Ureter (tissue), 1 donor: Measurements from ENCODE around the gene SHISA6. TPM values are rescaled to one million over a fixed set of nuclear protein-coding genes. Genes with fewer than 3 reads are reported as not detected.
"Not testable (repeated sequence)": the region's sequence is repeated elsewhere in the genome, so short reads cannot be mapped to it uniquely, and the experiment has no call there.

Experiments
- DNase-seq: peaks from one replicate; pipeline ENCODE4 v3.0.0-alpha.2; 2020; ENCODE audit warnings: low spot score
- total RNA-seq: library from RNA; stranded (reverse); gene quantifications from one replicate; pipeline ENCODE4 v1.2.4, GENCODE V29; 2023
- donor health status: DM: yes; HTN: yes; CAD: no.

Gene SHISA6
- total RNA-seq, 1 donor from 2014 or later, result 5.4 TPM

DNA sequence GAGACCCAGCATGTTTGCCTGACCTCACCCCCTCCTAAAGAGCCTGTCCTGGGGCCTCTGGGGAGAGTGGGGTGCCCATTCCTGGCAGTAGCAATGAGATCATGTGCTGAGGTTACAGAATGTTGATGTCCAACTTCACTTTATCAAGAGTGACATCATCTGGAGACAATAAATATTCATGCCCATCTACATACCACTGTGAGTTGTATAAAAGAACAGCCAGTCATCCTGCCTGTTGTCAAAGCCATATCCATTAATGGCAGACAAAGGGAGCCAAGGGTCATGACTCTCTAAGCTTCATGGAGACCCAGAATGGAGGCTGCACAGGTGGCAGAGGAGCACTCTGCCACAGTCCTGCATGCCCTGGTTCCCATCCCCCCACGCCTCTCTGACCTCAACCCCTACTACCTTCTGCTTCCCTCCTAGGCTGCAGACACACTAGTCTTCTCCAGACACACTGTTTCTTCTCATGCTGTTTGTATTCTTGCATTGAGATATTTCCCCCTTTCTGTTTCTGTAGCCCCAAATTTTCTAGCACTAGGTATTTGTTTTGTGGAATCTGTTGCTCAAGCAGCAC is 27.1 kb downstream of the SHISA6 start:
- DNase-seq, result no peak

DNA sequence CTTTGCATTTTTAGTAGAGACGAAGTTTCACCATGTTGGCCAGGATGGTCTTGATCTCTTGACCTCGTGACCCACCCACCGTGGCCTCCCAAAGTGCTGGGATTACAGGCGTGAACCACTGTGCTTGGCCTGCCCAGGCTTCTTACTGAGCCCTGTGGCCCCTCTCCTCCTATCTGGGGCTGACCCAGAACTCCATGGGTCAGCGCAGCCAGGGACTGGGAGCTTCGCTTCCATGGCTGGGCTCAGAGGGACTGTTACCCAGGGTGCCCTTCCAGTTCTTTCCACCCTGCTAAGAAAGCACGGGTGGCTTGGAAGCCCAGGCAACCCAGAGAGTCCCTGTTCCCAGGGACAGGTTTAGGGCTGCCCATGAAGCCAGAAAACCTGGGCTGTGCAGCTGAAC is 28.2 kb downstream of the SHISA6 start:
- DNase-seq, result no peak

DNA sequence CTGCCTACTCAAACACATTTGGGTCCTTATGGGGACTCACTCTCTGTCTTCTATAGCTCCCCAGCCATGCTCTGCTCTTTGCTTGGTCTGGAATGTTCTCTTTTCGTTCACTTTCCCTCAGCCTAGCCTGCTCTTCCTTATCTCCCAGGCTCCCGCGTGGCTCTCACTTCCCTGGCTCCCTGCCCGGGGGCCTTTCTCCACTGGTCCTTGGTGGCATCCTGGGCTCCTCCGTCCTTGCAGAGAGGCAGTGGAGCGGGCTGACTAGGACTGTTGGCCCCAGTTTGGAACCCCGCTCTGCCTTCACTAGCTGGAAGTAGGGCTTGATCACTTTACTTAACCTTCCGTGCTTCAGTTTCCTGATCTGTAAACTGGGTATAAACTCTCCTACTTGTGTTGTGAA is 31.2 kb downstream of the SHISA6 start:
- no peak for DNase-seq

DNA sequence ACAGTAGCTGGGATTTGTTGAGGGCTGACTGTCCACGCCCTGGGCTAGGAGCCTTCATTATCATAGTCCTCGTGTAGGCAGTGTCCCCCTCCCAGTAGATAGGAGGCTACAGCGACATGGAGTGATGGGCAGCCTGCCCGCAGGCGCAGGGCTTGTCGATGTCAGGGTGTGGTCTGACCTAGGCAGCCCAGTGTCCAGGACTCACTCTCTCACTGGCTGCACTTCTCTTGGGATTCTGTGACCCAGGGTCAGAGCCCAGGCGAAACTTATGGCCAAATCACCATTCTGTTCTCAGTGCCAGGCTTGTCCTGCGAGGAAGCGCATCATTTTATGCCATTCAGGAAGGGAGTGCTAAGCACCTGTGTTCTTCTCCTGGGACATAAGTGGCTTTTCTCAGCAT is 32.6 kb downstream of the SHISA6 start:
- DNase-seq, result no peak

DNA sequence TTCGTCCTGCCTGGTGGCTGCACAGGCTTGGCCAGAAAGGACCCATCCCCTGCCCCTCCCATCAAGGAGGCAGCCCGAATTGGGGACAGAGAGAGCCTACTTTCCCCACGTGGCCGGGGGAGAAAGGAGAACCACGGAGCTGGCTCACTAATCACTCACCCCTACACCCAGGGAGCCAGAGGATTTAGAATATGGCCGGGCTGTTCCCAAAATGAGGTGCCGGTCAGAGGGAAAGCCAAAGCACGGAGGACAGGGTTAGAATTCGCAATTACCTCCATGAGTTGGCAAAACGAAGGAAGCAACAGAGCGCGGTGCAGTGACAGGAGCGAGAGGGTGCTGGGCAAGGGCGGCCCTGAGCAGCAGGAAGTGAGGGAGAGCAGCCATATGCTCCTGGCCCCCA is 33.1 kb downstream of the SHISA6 start:
- DNase-seq, result no peak

DNA sequence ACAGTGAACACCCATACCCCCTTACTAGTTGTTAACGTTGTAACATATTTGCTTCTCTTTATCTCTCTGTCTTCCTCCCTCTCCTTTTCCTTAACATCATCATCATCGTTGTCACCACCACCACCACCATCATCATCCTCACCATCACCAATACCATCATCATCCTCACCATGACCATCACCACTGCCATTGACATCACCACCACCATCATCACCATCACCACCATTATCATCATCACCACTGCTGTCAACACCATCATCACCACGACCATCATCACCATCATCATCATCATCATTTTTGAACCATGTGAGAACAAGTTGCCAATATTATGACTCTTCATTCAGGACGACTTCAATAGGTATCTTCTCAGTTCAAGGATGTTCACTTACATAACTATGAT is 35.5 kb downstream of the SHISA6 start:
- DNase-seq, result no peak

DNA sequence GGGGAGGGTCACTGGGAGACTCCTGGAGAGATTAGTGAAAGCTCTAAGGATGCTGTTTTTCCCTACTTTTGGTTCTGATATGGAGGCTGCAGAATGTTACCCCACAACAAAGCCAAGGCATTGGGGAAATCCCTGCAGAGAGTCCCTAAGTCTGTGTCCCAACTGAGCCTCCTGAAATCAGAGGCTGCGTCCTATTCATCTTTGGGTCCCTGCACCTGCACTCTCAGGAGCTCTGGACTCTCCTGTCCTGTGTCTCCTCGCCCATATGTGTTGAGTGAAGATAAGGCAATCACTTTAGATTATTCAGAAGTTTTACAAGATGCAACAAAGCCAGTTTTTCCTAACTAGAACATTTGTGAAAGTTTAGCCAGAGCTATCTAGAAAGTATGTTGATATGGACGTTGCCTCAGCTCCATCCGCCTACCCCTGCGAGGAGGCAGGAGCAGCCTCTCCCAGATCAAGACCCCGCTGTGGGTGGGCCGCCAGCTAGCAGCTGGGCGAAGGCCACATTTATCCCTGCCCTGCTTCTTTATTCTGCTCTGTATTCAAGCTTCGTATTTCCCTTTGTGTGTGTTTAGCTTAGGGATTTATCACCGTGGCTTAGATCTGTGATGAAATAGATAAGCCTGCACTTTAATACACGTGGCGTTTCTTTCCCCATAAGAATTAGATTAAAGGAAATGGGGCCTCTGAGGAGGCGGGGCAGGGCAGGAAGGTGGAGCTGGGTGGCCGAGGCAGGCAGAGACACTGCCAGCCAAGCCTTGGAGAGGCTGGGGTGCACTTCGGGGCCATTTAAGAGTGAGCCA is 37.4 kb downstream of the SHISA6 start:
- DNase-seq, result no peak

DNA sequence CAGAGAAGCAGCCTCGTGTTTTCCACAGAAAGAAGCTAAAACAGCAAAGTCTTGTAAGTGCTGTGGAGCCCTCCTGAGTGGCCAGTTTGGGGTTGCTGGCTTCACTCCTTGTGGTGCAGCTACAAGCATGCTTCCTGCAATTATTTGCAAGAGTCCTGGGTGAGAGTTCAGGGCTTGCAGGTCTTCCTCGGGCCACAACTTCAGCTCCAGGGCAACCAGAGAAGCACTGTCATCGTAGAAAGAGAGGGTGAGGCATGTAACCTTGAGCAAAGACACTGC is 37.9 kb downstream of the SHISA6 start:
- no peak for DNase-seq

DNA sequence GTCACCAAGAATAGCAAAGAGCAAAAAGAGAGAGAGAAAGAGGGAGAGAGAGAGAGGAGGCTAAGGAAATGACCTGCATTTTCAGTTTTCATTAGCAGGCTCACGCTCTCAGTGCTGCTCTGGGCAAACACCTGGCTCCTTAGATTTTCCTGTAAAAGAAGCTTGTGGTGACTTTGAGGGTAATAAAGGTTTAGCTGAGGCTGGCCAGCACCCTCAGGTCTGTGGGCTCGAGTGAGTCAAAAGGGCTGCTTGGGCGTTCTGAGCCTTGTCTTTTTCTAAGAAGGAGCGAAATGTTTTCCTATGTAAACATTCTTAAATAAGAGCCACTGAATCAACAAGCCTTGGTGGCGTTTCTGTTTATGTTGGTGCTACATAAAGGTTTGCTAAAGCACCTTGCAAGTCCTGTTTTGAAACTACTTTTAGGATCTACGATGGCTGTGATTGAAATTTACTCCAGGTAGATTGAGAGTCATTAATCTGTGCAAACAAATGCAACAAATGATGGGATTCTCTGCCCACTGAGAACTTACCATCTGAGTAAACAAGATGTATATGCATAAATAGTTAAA is 38.8 kb downstream of the SHISA6 start:
- DNase-seq, result no peak

DNA sequence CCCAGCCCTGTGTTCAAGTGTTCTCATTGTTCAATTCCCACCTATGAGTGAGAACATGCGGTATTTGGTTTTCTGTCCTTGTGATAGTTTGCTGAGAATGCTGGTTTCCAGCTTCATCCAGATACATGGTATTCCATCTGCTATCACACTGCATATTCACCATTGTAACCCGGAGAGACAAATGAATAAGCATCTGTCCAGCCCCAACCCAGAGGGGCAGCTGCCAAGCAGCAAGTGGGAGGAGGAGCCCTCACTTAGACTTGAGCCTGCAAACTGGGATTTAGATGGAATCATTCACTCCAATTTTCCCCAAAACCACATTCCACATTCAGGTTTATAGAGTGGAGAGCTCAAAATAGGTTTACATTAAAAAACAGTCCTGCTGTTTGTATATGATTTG is 41.6 kb downstream of the SHISA6 start:
- DNase-seq, result no peak

DNA sequence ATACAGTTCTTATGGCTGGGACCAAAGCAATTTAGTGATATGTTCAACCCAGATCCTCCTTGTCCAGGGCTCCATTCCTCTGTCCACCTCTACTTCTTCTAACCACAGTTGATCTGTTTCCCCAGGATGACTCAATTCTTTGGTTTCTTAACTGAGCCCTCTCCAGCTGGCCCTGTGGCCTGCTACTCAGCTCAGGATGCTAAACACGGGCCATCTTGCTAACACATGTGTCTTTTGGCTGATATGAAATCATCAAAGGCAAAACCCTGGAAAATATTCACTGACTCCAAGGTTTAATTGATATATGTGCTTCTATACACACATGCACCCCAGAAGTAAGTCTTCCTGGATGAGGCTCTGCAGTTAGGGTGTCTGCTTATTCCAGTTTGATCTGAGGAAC is 43.8 kb downstream of the SHISA6 start:
- DNase-seq, result no peak

DNA sequence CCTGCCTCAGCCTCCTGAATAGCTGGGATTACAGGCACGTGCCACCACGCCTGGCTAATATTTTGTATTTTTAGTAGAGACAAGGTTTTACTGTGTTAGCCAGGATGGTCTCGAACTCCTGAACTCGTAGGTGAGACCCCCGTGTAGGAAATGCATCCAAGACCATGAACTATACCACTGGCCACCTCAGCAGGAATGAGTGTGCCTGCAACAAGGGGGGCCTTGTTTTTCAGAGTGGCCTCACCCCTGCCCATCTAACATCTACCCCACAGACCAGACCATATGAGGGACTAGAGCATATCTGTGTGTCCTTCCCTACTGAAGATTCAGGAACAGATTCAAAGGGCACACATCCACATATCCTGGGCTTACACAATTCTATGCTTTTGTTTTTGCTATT is 44.9 kb downstream of the SHISA6 start:
- DNase-seq, result no peak

DNA sequence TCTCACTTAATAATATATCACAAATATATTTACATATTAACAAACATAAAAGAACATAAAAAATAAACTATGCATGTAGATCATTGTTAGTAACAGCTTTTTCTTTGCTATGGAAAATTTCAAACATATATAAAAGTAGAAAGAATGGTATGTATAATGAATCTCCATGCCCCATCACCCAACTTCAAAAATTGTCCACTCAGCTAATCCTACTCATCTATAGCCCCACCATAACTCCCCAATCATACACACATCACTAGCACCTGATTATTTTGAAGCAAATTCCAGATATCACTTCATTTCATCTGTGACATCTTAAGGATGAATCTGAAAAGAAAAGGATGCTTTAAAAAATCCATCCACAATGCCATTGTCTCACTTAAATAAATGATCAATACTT is 46.8 kb downstream of the SHISA6 start:
- DNase-seq, result no peak

DNA sequence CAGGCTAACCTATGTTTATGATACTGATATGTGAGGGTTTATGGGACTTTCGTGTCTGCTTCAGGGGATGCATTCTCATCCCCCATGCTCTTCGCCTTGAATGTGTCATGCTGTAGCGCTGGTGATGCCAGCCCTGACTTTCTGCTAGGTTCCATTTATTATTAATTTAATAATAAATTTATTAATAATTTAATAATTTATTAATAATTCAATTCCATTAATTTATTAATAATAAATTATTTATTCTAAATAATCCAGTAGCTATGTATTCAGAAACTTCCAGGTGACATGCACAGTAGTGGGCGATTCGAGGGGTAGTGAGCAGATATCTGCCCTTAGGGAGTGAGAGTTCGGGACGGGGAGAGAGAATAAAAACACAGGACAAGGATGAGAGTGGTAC is 49.8 kb downstream of the SHISA6 start:
- no peak for DNase-seq

DNA sequence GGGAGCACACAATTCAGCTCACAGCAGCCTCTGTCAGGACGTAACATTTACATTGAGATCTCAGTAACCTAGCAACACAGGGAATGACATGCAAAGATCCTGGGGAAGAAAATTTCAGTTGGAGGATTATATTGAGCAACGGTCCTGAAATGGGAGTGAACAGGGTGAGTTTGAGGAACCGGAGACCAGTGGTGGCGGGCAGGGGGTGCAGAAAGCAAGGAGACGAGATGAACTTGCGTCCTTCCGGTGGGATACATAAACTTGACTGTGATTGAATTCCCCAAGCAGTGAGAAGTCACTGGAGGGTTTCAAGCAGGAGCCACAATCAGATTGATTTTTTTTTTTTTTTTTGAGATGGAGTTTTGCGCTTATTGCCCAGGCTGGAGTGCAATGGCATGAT is 51.5 kb downstream of the SHISA6 start:
- no peak for DNase-seq

DNA sequence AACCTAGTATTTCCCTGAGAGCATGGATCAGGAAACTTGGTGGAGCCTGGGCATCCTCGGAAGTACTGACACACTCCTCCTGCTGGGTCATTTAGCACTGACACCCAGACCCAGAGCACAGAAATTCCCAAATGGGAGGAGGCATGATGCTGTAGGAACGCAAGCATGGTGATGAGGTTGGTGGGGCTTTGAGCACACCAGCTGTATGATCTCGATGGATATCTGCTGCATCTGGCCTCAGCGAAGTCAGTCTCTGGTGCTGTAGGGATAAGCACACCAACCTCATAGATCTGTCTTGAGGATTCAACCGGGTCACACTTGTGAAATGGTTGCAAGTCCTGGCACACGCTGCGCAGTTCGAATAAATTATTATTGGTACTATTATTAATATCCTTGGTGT is 52.5 kb downstream of the SHISA6 start:
- no peak for DNase-seq

DNA sequence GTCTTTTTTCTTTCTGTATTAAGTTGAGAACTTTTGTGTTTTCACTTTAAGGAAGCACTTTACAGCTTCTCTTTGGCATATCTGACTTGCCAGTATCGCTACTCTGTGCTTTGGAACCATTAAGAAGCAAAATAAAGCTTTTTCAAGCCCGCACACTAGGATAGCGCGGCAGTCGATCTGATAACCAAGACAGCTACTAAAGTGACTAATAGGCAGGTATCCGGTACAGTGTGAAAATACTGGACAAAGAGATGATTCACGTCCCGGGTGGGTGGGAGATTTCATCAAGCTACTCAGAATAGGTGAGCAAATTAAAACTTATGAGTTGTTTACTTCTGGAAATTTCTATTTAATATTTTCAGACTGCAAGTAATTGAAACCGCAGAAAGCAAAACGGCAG is 53.8 kb downstream of the SHISA6 start:
- no peak for DNase-seq

DNA sequence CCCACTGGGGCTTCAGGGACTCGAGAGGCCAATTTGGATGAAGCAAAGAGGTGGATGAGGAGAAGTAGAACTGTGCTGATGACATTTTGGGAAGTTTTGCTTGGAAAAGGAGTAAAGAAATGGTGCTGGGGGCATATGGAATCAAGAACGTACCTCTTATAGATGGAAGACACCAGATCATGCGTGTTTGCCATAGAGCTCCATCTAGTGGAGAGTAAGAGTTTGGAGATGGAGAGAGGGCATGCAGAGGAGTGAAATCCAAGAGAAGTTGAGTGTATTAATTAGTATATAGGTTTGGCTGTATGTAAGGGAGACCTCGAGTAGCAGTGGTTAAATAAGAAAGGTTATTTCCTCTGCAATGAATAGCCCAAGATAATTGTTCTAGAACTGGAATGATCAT is 56.0 kb downstream of the SHISA6 start:
- no peak for DNase-seq

DNA sequence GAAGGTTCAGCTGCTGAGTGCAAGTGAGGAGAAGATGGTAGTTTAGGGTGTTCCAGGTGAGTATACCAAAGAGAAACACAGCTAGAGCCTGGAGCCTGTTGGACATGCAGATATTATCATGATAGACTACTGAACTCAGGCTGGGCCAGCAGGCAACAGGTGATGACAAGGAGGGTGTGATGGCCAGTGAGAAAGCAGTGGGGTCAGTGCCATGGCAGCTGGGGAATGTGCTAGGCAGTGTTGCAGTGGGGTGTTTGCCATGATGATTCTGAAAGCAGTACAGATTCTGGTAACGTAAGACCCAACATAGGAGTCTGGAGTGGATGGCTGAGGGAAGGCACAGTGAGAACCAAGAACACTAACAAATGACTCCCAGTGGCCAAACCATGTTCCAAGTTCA is 57.4 kb downstream of the SHISA6 start:
- DNase-seq, result no peak

DNA sequence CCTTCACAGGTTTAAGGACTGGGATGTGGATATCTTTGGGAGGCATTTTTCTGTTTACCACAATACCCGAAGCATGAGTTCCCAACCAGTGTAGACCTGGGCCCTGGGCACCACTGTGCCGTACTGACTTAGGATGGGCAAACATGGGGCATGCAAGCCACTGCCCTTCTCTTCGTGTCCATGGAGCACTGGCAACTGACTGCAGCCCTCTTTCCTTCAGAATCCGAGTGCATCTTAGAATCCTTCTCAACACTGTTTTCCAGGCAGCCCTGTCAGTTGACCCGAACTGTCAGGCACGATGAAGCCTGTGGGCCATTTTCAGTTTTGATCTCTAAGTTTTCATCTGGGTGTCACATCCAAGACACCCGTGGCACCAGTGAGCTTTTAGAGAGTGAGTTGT is 59.2 kb downstream of the SHISA6 start:
- DNase-seq, result no peak

DNA sequence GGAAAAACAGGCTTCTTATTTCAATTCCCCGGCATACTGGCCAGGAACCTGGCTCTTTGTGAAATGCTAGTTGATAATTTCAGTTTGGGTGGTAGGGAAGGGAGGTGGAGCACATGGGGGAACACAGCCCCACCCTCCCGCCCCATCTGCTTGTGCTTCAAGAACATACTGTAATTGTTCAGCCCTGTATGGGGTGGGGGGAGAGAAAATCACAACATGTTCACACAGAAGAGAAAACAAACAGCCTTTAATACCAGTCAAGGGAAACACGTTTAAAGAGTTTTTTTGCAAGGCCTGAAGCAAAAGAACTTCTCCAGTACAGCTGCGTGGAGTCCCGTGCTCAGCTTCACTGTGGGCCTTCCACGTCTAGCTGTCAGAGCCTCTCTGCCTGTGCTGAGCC is 59.7 kb downstream of the SHISA6 start:
- DNase-seq, result no peak

DNA sequence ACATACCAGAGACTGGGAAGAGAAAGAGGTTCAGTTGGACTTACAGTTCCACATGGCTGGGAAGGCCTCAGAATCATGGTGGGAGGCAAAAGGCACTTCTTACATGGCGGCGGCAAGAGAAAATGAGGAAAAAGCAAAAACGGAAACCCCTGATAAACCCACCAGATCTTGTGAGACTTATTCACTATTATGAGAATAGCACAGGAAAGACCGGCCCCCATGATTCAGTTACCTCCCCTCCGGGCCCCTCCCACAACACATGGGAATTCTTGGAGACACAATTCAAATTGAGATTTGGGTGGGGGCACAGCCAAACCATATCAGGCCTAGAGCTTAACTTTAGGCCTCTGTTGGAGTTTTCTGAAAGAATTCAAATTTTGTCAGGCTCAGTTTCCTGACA is 60.9 kb downstream of the SHISA6 start:
- not testable (repeated sequence) for DNase-seq

DNA sequence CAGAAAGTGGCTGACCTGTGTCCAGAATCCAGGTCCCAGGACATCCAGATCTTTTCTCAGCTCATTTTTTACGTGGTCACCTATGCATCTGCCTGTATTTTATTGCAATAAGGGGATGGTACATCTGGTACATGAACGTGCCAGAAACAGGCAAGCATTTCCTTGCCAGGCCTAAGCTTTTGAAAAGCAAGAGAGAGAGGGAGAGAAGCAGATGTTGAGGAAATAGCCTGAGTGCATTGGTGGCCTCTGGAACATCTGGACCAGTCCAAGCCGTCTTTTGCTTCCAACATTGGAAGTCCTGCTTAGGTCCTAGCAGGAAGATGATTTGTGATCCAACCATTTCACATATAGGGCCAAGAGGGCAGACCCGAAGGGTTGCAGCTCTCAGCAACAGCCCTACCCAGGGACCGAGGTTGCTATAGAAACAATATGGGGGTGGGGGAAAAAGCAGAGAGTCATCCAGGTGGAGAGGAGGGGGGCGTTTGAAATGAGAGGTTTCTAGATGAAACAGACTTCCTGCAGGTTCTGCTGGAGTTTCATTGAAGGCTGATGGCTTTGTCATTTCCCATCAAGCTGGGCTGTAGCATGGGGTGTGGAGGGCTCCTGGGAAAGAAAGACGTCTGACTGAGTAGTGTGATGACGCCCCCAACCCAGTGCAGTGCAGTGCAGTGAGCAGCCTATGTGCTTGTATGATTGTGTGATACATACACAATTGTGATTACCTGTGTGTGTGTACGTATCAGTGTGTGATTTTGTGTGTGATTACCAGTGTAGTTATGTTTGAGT is 61.6 kb downstream of the SHISA6 start:
- DNase-seq, result no peak
